ENCODE measurements around the gene C1orf174.

C1orf174 gene

GRCh38 chr1:3863231-3863935 lies 36.7 kb downstream of the C1orf174 start:
- DNase-seq (ENCODE audit: low read depth), result no peak
- no peak overlapping the region for H3K4me3 ChIP-seq (ENCODE audit: low read depth, low read length)
- TF ChIP-seq CTCF (IDR thresholded peaks at IDR 0.05; ENCODE audit: insufficient read depth, low read depth, low read length, missing control alignments), result no peak

GRCh38 chr1:3858231-3858981 lies 41.7 kb downstream of the C1orf174 start:
- TF ChIP-seq CTCF (IDR thresholded peaks at IDR 0.05; ENCODE audit: insufficient read depth, low read depth, low read length, missing control alignments), result peak; percentile 20
- peak; percentile 44 for DNase-seq (ENCODE audit: low read depth)
- H3K4me3 ChIP-seq (ENCODE audit: low read depth, low read length), result peak overlapping the region; percentile 91

- no peak for DNase-seq (ENCODE audit: low read depth)
- TF ChIP-seq CTCF (IDR thresholded peaks at IDR 0.05; ENCODE audit: insufficient read depth, low read depth, low read length, missing control alignments), result no peak
- peak overlapping the region; percentile 91 for H3K4me3 ChIP-seq (ENCODE audit: low read depth, low read length)
These were observed 42.3 kb downstream of the C1orf174 start for GRCh38 chr1:3857791-3858129.

GRCh38 chr1:3856923-3857790 lies 42.9 kb downstream of the C1orf174 start, which contains the start of the genes CEP104 and DFFB:
TSS of gene CEP104 (minus strand) at chr1:3857211. CDS start at chr1:3852407, 4,804 bp downstream.
TSS of gene DFFB (plus strand) at chr1:3857476. CDS start at chr1:3857604, 128 bp downstream.
- peak within 1 kb of the TSS; percentile 91 for H3K4me3 ChIP-seq (ENCODE audit: low read depth, low read length)
- TF ChIP-seq CTCF (IDR thresholded peaks at IDR 0.05; ENCODE audit: insufficient read depth, low read depth, low read length, missing control alignments), result peak; percentile 41
- DNase-seq (ENCODE audit: low read depth), result peak; percentile 99

- TF ChIP-seq CTCF (IDR thresholded peaks at IDR 0.05; ENCODE audit: insufficient read depth, low read depth, low read length, missing control alignments), result no peak
- no peak for DNase-seq (ENCODE audit: low read depth)
- no peak overlapping the region for H3K4me3 ChIP-seq (ENCODE audit: low read depth, low read length)
These were observed 47.2 kb downstream of the C1orf174 start for GRCh38 chr1:3852711-3853485.

GRCh38 chr1:3852091-3852490 lies 48.0 kb downstream of the C1orf174 start:
- no peak for DNase-seq (ENCODE audit: low read depth)
- H3K4me3 ChIP-seq (ENCODE audit: low read depth, low read length), result no peak overlapping the region
- no peak for TF ChIP-seq CTCF (IDR thresholded peaks at IDR 0.05; ENCODE audit: insufficient read depth, low read depth, low read length, missing control alignments)
